Right lobe of liver (tissue), 4 donors: ENCODE measurements around the gene COL23A1.

Source experiments
- CTCF ChIP-seq, 4 donors: fragments of 200-600 bp in 3 of 4; fragments of 450-650 bp in 1 of 4; IDR thresholded peaks; one replicate each; pipeline versions ENCODE4 v1.5.1 to v1.8.0; 2016 to 2022; ENCODE audit warnings: antibody characterized with exemption in 4 of 4, mild to moderate bottlenecking in 2 of 4
- POLR2A ChIP-seq: fragments of 450-650 bp; IDR thresholded peaks from one replicate; pipeline ENCODE4 v1.6.1; 2017; ENCODE audit warnings: antibody characterized with exemption, mild to moderate bottlenecking
- donor health status: DM: no; HTN: no; CAD: no.
- donor health status: DM: no; HTN: no; CAD: no.
- donor health status: DM: no; HTN: yes; CAD: no.

DNA sequence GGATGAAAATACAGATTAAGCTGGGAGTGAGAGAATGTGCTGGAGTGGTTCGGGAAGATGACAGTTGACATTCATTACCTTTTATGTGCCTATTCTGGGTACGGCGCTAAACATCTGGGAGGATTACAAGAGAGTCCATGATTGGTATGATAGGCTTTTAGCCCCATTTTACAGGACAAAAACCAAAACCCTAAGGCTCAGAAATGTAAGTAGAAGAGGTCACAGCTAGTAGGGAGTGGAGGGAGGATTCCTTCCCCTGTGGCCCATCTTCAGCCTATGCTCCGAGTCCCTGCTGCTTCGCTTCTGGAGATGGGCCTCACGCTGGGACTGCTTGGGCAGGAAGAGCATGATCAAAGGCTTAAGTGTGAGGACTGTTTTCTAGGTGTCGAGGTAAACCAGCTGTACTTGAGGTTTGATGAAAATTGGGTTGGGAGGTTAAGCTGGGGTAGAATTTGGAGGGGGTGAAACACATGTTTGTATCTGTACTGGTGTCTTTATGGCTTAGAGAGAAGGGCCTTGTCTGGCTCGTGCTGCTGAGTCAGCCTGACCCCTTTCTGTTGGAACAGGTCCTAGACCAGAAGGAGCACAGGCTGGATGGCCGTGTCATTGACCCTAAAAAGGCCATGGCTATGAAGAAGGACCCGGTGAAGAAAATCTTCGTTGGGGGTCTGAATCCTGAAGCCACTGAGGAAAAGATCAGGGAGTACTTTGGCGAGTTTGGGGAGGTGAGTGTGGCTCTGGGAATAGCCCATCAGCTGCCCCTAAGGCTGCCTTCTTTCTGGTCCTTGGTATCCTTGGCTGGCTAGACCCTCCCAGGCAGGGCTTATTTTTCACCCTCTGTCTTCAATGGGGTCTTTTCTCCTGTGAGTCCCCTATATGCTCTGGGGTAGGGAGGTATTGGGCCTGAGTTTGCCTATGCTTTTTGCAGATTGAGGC is 383.8 kb downstream of the COL23A1 start:
- TF ChIP-seq CTCF (IDR thresholded peaks at IDR 0.05) (no peak), POLR2A (no peak)
